HG03066 (cell line): ENCODE measurements around the gene ARHGDIA.

ENCODE experiments used
- ATAC-seq: cut with Tn5 transposase; IDR thresholded peaks from one replicate; pipeline ENCODE4 v1.9.1; 2021; ENCODE audit warnings: low read depth; ENCODE audit not compliant: unreplicated experiment

The ARHGDIA gene

GRCh38 chr17:81831957-81832607 lies 39.1 kb downstream of the ARHGDIA start:
- no peak for ATAC-seq

DNA sequence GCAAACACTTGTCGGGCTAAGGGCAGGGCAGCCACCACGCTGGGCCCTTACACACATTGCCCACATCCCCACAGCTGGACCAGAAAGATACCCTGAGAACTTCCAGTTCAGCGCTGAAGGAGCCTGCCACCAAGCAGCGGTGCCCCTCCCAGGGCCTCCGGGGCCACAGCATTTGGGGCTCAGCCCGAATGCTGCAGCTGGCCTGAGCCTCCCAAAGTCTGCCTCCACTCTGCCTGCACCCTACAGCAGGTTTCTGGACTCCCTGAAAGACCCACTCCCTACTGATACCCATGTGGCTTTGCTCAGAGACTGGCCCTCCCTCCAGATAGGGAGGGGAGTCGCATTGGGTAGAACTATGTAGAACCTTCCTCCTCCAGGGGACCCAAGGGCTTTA lies 39.6 kb downstream of the ARHGDIA start:
- no peak for ATAC-seq

- no peak for ATAC-seq
These were observed 41.3 kb downstream of the ARHGDIA start for GRCh38 chr17:81829858-81830257.

DNA sequence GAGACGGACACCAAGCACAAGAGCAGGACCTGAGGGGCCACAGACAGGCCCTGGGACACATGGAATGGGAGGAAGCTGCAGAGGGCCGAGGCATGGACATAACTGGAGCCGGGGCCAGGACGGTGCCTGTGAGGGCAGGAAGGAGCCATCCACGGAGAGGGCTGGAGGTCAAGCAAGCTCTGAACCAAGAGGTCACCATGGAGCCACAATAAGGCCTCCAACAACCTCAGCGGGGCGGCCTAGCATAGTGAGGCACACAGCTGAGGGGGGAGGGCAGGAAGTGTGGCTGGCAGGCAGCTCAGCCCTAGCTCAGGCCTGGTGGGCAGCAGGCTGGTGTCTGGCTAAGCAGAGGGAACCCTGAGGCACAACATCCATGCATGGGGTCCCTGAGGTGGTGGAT lies 42.5 kb downstream of the ARHGDIA start:
- ATAC-seq = no peak

GRCh38 chr17:81825841-81826466 lies 45.2 kb downstream of the ARHGDIA start:
- ATAC-seq = no peak

DNA sequence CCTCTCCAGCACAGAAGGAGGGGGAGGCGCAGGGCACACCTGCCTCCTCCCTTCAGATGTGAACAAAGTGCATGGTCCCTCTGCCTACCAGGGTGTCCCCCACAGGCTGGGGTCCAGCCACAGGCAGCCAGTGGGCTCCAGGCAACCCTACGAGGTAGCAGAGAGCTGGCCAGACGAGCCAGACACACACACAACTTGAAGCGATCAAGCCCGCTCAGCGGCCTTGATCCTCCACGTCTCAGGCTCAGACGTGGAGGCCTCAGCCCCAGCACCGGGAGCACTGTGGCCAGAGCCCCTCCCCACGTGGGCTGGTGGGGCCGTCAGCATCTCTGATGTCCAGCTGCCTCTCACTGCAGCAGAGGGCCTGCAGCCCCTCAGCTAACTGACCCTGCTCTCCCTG lies 46.5 kb downstream of the ARHGDIA start:
- ATAC-seq = no peak

GRCh38 chr17:81823820-81824550 lies 47.2 kb downstream of the ARHGDIA start:
- no peak for ATAC-seq

- ATAC-seq = no peak
These were observed 47.9 kb downstream of the ARHGDIA start for GRCh38 chr17:81822996-81823819.

DNA sequence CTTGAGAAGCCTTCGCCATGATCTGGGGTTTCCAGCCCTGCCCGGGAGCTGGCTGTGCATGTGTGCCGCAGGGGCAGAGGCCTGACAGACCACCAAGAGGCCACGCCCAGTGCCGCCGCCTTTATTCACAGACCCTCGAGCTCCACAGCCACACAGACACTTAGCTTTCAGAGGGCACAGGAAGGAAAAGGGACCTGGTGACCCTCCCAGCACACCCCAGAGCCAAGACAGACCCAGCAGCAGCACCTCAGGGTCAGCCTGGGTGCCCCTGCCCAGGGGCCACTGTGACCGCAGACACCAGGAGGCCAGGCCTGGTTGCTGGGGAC lies 48.9 kb downstream of the ARHGDIA start:
- no peak for ATAC-seq

GRCh38 chr17:81821603-81822311 lies 49.4 kb downstream of the ARHGDIA start:
- ATAC-seq = no peak

GRCh38 chr17:81821147-81821546 lies 50.0 kb downstream of the ARHGDIA start:
- ATAC-seq = no peak

- ATAC-seq = no peak
These were observed 51.4 kb downstream of the ARHGDIA start for GRCh38 chr17:81819708-81820107.

- no peak for ATAC-seq
These were observed 53.4 kb downstream of the ARHGDIA start for GRCh38 chr17:81817758-81818147.
